H9 (cell line): ENCODE results near the gene NTSR2. TPM values are rescaled to one million over a fixed set of nuclear protein-coding genes. Genes with fewer than 3 reads are reported as not detected.

Experiments
- DNase-seq: peaks from one replicate; pipeline ENCODE4 v3.0.0-alpha.2; 2017
- H2AFZ ChIP-seq: one replicate; pipeline ENCODE4 v1.6.1; 2013; ENCODE audit warnings: mild to moderate bottlenecking, low read length, control low read depth, moderate library complexity
- H2AK5ac ChIP-seq: 2 replicates; pipeline ENCODE4 v1.6.1; 2013; ENCODE audit warnings: low read length, control low read depth, mixed read lengths; ENCODE audit not compliant: insufficient read length
- H2BK120ac ChIP-seq: one replicate; pipeline ENCODE4 v1.6.1; 2013; ENCODE audit warnings: low read depth, mild to moderate bottlenecking, low read length, control low read depth, inconsistent platforms; ENCODE audit not compliant: poor library complexity, severe bottlenecking
- H2BK12ac ChIP-seq: 2 replicates; pipeline ENCODE4 v1.6.1; 2013; ENCODE audit warnings: low read length, control low read depth, mixed read lengths, low read depth; ENCODE audit not compliant: insufficient read length
- H2BK15ac ChIP-seq: 2 replicates; pipeline ENCODE4 v1.6.1; 2013; ENCODE audit warnings: low read depth, low read length, control low read depth
- H2BK20ac ChIP-seq: one replicate; pipeline ENCODE4 v1.6.1; 2013; ENCODE audit warnings: low read depth, mild to moderate bottlenecking, low read length, control low read depth, inconsistent platforms; ENCODE audit not compliant: poor library complexity, severe bottlenecking
- H2BK5ac ChIP-seq: 2 replicates; pipeline ENCODE4 v1.6.1; 2013; ENCODE audit warnings: low read length, control low read depth, mixed read lengths; ENCODE audit not compliant: insufficient read length
- H3K14ac ChIP-seq: 2 replicates; pipeline ENCODE4 v1.6.1; 2013; ENCODE audit warnings: low read length, control low read depth; ENCODE audit not compliant: insufficient read depth
- H3K18ac ChIP-seq: 2 replicates; pipeline ENCODE4 v1.6.1; 2013; ENCODE audit warnings: low read depth, mild to moderate bottlenecking, mixed read lengths, low read length, control low read depth; ENCODE audit not compliant: insufficient read length
- H3K23ac ChIP-seq: 2 replicates; pipeline ENCODE4 v1.6.1; 2013; ENCODE audit warnings: low read length, control low read depth, mixed read lengths, low read depth; ENCODE audit not compliant: insufficient read length
- H3K23me2 ChIP-seq: 2 replicates; pipeline ENCODE4 v1.6.1; 2013; ENCODE audit warnings: low read depth, mild to moderate bottlenecking, mixed read lengths, low read length, control low read depth; ENCODE audit not compliant: insufficient read length, poor library complexity, severe bottlenecking
- H3K27ac ChIP-seq: 2 replicates; pipeline ENCODE4 v1.5.1; 2013; ENCODE audit warnings: low read length, control low read depth, mixed read lengths, low read depth; ENCODE audit not compliant: insufficient read length
- H3K27me3 ChIP-seq: 2 replicates; pipeline ENCODE4 v1.6.1; 2013; ENCODE audit warnings: low read length, control low read depth, inconsistent platforms; ENCODE audit not compliant: insufficient read depth
- H3K4ac ChIP-seq: 2 replicates; pipeline ENCODE4 v1.6.1; 2013; ENCODE audit warnings: low read depth, mild to moderate bottlenecking, control low read depth, inconsistent platforms, low read length, moderate library complexity
- H3K4me1 ChIP-seq: 2 replicates; pipeline ENCODE4 v1.6.1; 2013; ENCODE audit warnings: low read length, control low read depth, inconsistent platforms; ENCODE audit not compliant: insufficient read depth
- H3K4me2 ChIP-seq: 2 replicates; pipeline ENCODE4 v1.6.1; 2013; ENCODE audit warnings: low read length, control low read depth, mixed read lengths; ENCODE audit not compliant: insufficient read length, insufficient read depth
- H3K56ac ChIP-seq: 2 replicates; pipeline ENCODE4 v1.6.1; 2013; ENCODE audit warnings: low read depth, mild to moderate bottlenecking, mixed read lengths, low read length, control low read depth; ENCODE audit not compliant: insufficient read length
- H3K79me1 ChIP-seq: 2 replicates; pipeline ENCODE4 v1.6.1; 2013; ENCODE audit warnings: low read depth, mild to moderate bottlenecking, moderate library complexity, low read length, control low read depth, inconsistent platforms; ENCODE audit not compliant: insufficient read depth, poor library complexity, severe bottlenecking
- H3K79me2 ChIP-seq: 2 replicates; pipeline ENCODE4 v1.6.1; 2013; ENCODE audit warnings: low read length, control low read depth, inconsistent platforms; ENCODE audit not compliant: insufficient read depth
- H3K9ac ChIP-seq: 2 replicates; pipeline ENCODE4 v1.6.1; 2013; ENCODE audit warnings: low read length, control low read depth, mixed read lengths; ENCODE audit not compliant: insufficient read length; ENCODE audit errors: extremely low read depth
- H3K9me3 ChIP-seq: one replicate; pipeline ENCODE4 v1.6.1; 2013; ENCODE audit warnings: low read depth, low read length, inconsistent platforms; ENCODE audit not compliant: control insufficient read depth
- H3T11ph ChIP-seq: one replicate; pipeline ENCODE4 v1.6.1; 2013; ENCODE audit warnings: mild to moderate bottlenecking, low read length, control low read depth, inconsistent platforms
- H4K20me1 ChIP-seq: one replicate; pipeline ENCODE4 v1.6.1; 2013; ENCODE audit not compliant: control insufficient read depth, insufficient read length, insufficient read depth
- H4K5ac ChIP-seq: 2 replicates; pipeline ENCODE4 v1.6.1; 2013; ENCODE audit warnings: low read depth, mild to moderate bottlenecking, mixed read lengths, low read length, control low read depth; ENCODE audit not compliant: insufficient read length
- H4K8ac ChIP-seq: replicated peaks from 2 replicates; pipeline ENCODE4 v1.6.1; 2013; ENCODE audit warnings: low read length, control low read depth, mixed read lengths, low read depth; ENCODE audit not compliant: insufficient read length
- H4K91ac ChIP-seq: 2 replicates; pipeline ENCODE4 v1.6.1; 2013; ENCODE audit warnings: low read depth, mild to moderate bottlenecking, moderate library complexity, mixed read lengths, low read length, control low read depth; ENCODE audit not compliant: insufficient read length
- H3K27ac Mint-ChIP-seq, 3 experiments: 2 replicates in 2 of 3; 3 replicates in 1 of 3; pipeline ENCODE4 v1.8.0; 2020 to 2021; ENCODE audit warnings: mixed read lengths in 3 of 3, mild to moderate bottlenecking in 1 of 3, moderate library complexity in 1 of 3
- H3K27me3 Mint-ChIP-seq: 2 replicates; pipeline ENCODE4 v1.8.0; 2021; ENCODE audit warnings: low read depth, mild to moderate bottlenecking, moderate library complexity, mixed read lengths
- H3K36me3 Mint-ChIP-seq, 3 experiments: 2 replicates in 2 of 3; 3 replicates in 1 of 3; pipeline ENCODE4 v1.8.0; 2020 to 2021; ENCODE audit warnings: low read depth in 3 of 3, mixed read lengths in 3 of 3; ENCODE audit not compliant: insufficient read depth in 1 of 3
- H3K4me1 Mint-ChIP-seq, 2 experiments: 2 replicates each; pipeline ENCODE4 v1.8.0; 2020; ENCODE audit warnings: mixed read lengths in 2 of 2
- H3K4me3 Mint-ChIP-seq, 2 experiments: 2 replicates in 1 of 2; 3 replicates in 1 of 2; pipeline ENCODE4 v1.8.0; 2020 to 2021; ENCODE audit warnings: mild to moderate bottlenecking in 2 of 2, mixed read lengths in 2 of 2, moderate library complexity in 1 of 2
- H3K9me3 Mint-ChIP-seq, 2 experiments: 2 replicates in 1 of 2; 3 replicates in 1 of 2; pipeline ENCODE4 v1.8.0; 2020; ENCODE audit warnings: mild to moderate bottlenecking in 2 of 2, mixed read lengths in 2 of 2, moderate library complexity in 1 of 2
- CTCF ChIP-seq: fragments of 200-600 bp; sonication (generic); conservative IDR thresholded peaks from 3 replicates; pipeline ENCODE4 v1.8.0; 2021; ENCODE audit warnings: antibody characterized with exemption, mild to moderate bottlenecking
- WGBS: extraction: QIAGEN DNeasy Blood & Tissue Kit; methylation state at CpG from one replicate; pipeline ENCODE4 v1.1.7; 2013; ENCODE audit warnings: missing lambda C conversion rate, low lambda C conversion rate, mixed read lengths; ENCODE audit not compliant: insufficient read length; ENCODE audit errors: extremely low coverage; 5-methylcytosine and 5-hydroxymethylcytosine counted together
- total RNA-seq: library from RNA; stranded (reverse); gene quantifications from 2 replicates; pipeline ENCODE4 v1.2.1, GENCODE V29; 2021

The NTSR2 gene
- total RNA-seq, 1 experiment from 2014 or later: not detected

GRCh38 chr2:11629215-11629614, 40.8 kb downstream of the NTSR2 start:
- Histone ChIP-seq H3K4me1 (no peaks in the 10 kb centered on the region), H3K9me3 (no peaks in the 10 kb centered on the region), H3K23ac (no peak overlapping the region), H3T11ph (no peak overlapping the region), H2BK5ac (no peak overlapping the region), H2BK120ac (no peak overlapping the region), H4K5ac (no peak overlapping the region), H3K27me3 (no peaks in the 10 kb centered on the region), H2AFZ (no peak overlapping the region), H3K18ac (no peak overlapping the region), H4K8ac (no peak overlapping the region), H3K4me2 (no peak overlapping the region), H2BK20ac (no peak overlapping the region), H3K14ac (no peak overlapping the region), H4K91ac (no peak overlapping the region), H3K79me1 (no peaks in the 10 kb centered on the region), H3K4ac (no peak overlapping the region), H3K23me2 (no peaks in the 10 kb centered on the region), H3K9ac (no peak overlapping the region), H2BK12ac (no peak overlapping the region), H3K79me2 (no peaks in the 10 kb centered on the region), H3K27ac (no peak overlapping the region), H4K20me1 (no peaks in the 10 kb centered on the region), H2AK5ac (no peak overlapping the region), H3K56ac (no peak overlapping the region), H2BK15ac (no peak overlapping the region)
- H3K4me3 Mint-ChIP-seq: no peak overlapping the region
- peaks cover 0 to 4% of the 10 kb centered on the region in 2 experiments; a peak in 1 of 5 replicates for H3K9me3 Mint-ChIP-seq
- no peak for DNase-seq
- H3K27me3 Mint-ChIP-seq: no peaks in the 10 kb centered on the region; the same call in 1 of the 2 replicates
- no CpG with 5 or more reads among the region's 11 CpGs for WGBS
- peaks cover 47 to 56% (median 56%) of the 10 kb centered on the region in 3 experiments for H3K36me3 Mint-ChIP-seq
- H3K27ac Mint-ChIP-seq: peak overlapping the region in 1 of 3 experiments; percentile 59; a peak in 2 of 7 replicates
- H3K4me1 Mint-ChIP-seq: peaks cover 0 to 3% of the 10 kb centered on the region in 2 experiments; a peak in 1 of 4 replicates
- TF ChIP-seq CTCF: no peak
